HEK293 (cell line): ENCODE measurements around the gene RMC1.

Experiments
- CTCF ChIA-PET: fragments of 350-600 bp; formaldehyde crosslinking; extraction: SDS; loops from one replicate; lab custom pipeline; 2021; ENCODE audit warnings: antibody characterized with exemption; lab: Yijun Ruan, JAX
- POLR2A ChIA-PET: fragments of 300-600 bp; formaldehyde crosslinking; extraction: SDS; loops from one replicate; lab custom pipeline; 2020; ENCODE audit warnings: antibody characterized with exemption, inconsistent platforms; lab: Yijun Ruan, JAX
- H3K27ac ChIP-seq: fragments of 200-500 bp; sonication (Bioruptor generic); 2 replicates; pipeline ENCODE4 v1.5.1; 2014; ENCODE audit warnings: low read depth, low read length, control low read depth, inconsistent platforms; ENCODE audit errors: extremely low read depth
- H3K36me3 ChIP-seq, 2 experiments: fragments of 200-500 bp in 1 of 2; sonication (Bioruptor generic) in 1 of 2; 1 replicate in 1 of 2; 2 replicates in 1 of 2; pipeline ENCODE4 v1.5.1; 2014 to 2017; ENCODE audit warnings: inconsistent platforms in 2 of 2, low read length in 2 of 2; ENCODE audit not compliant: control insufficient read depth in 2 of 2, insufficient read depth in 1 of 2
- H3K4me1 ChIP-seq: fragments of 200-500 bp; sonication (Bioruptor generic); 2 replicates; pipeline ENCODE4 v1.5.1; 2014; ENCODE audit warnings: mild to moderate bottlenecking, low read length, inconsistent platforms; ENCODE audit not compliant: control insufficient read depth, insufficient read depth
- H3K4me3 ChIP-seq: 2 replicates; pipeline ENCODE4 v1.5.1; 2011; ENCODE audit warnings: low read depth, mild to moderate bottlenecking, control low read depth, low read length, moderate library complexity
- H3K9me3 ChIP-seq: fragments of 200-500 bp; sonication (Bioruptor generic); 2 replicates; pipeline ENCODE4 v1.5.1; 2014; ENCODE audit warnings: low read depth, low read length, inconsistent platforms; ENCODE audit not compliant: control insufficient read depth, insufficient read depth
- EGR2 ChIP-seq: fragments of 450-650 bp; formaldehyde crosslinking; IDR thresholded peaks from 2 replicates; pipeline ENCODE4 v1.5.1; 2016; ENCODE audit warnings: low read depth, missing biosample characterization, missing genetic modification characterization
- HIC1 ChIP-seq: fragments of 450-650 bp; formaldehyde crosslinking; IDR thresholded peaks from 2 replicates; pipeline ENCODE4 v1.5.1; 2016; ENCODE audit warnings: missing biosample characterization, missing genetic modification characterization
- PRDM10 ChIP-seq: fragments of 450-650 bp; formaldehyde crosslinking; IDR thresholded peaks from 2 replicates; pipeline ENCODE4 v1.5.1; 2016; ENCODE audit warnings: missing biosample characterization, missing genetic modification characterization
- PRDM4 ChIP-seq: fragments of 450-650 bp; formaldehyde crosslinking; IDR thresholded peaks from 2 replicates; pipeline ENCODE4 v1.5.1; 2017; ENCODE audit warnings: missing biosample characterization, missing genetic modification characterization
- PRDM6 ChIP-seq: fragments of 450-650 bp; formaldehyde crosslinking; IDR thresholded peaks from 2 replicates; pipeline ENCODE4 v1.5.1; 2017; ENCODE audit warnings: missing biosample characterization, missing genetic modification characterization
- SP7 ChIP-seq: fragments of 450-650 bp; formaldehyde crosslinking; IDR thresholded peaks from 2 replicates; pipeline ENCODE4 v1.5.1; 2016; ENCODE audit warnings: missing biosample characterization, missing genetic modification characterization
- WT1 ChIP-seq: fragments of 450-650 bp; formaldehyde crosslinking; IDR thresholded peaks from 2 replicates; pipeline ENCODE4 v1.5.1; 2016; ENCODE audit warnings: missing biosample characterization, missing genetic modification characterization
- ZEB2 ChIP-seq: fragments of 450-650 bp; formaldehyde crosslinking; IDR thresholded peaks from 2 replicates; pipeline ENCODE4 v1.5.1; 2016; ENCODE audit warnings: missing biosample characterization, missing genetic modification characterization
- ZFHX2 ChIP-seq: fragments of 450-650 bp; formaldehyde crosslinking; conservative IDR thresholded peaks from 2 replicates; pipeline ENCODE4 v1.5.1; 2016; ENCODE audit warnings: missing biosample characterization, missing genetic modification characterization
- ZNF350 ChIP-seq: fragments of 450-650 bp; formaldehyde crosslinking; IDR thresholded peaks from 2 replicates; pipeline ENCODE4 v1.5.0; 2017; ENCODE audit warnings: missing biosample characterization, mild to moderate bottlenecking, missing genetic modification characterization
- ZNF354C ChIP-seq: fragments of 450-650 bp; formaldehyde crosslinking; IDR thresholded peaks from 2 replicates; pipeline ENCODE4 v1.5.1; 2016; ENCODE audit warnings: missing biosample characterization, missing genetic modification characterization, low read depth, borderline replicate concordance
- ZNF366 ChIP-seq: fragments of 450-650 bp; formaldehyde crosslinking; conservative IDR thresholded peaks from 2 replicates; pipeline ENCODE4 v1.5.1; 2016; ENCODE audit warnings: missing biosample characterization, missing genetic modification characterization
- ZNF416 ChIP-seq: fragments of 450-650 bp; formaldehyde crosslinking; IDR thresholded peaks from 2 replicates; pipeline ENCODE4 v1.5.1; 2016; ENCODE audit warnings: missing biosample characterization, missing genetic modification characterization
- ZNF664 ChIP-seq: fragments of 450-650 bp; formaldehyde crosslinking; IDR thresholded peaks from 2 replicates; pipeline ENCODE4 v1.5.1; 2016; ENCODE audit warnings: missing biosample characterization, missing genetic modification characterization
- ZNF76 ChIP-seq: fragments of 450-650 bp; formaldehyde crosslinking; IDR thresholded peaks from 2 replicates; pipeline ENCODE4; 2016; ENCODE audit warnings: low read depth, missing biosample characterization, missing genetic modification characterization, borderline replicate concordance
- ZNF843 ChIP-seq: fragments of 450-650 bp; formaldehyde crosslinking; IDR thresholded peaks from 2 replicates; pipeline ENCODE4 v1.5.1; 2016; ENCODE audit warnings: missing biosample characterization, missing genetic modification characterization

RMC1 gene

GRCh38 chr18:23578891-23579653, 75.8 kb downstream of the RMC1 start:
- TF ChIP-seq ZNF76 (tag by site-specific recombination) (no peak), ZNF354C (tag by site-specific recombination) (no peak), ZNF416 (tag by site-specific recombination) (no peak), ZFHX2 (peak; percentile 69), ZEB2 (peak; percentile 34; the same call in 1 of the 2 replicates), PRDM10 (peak; percentile 62; the same call in 1 of the 2 replicates), ZNF350 (tag by site-specific recombination) (0 out of 2 replicates have a peak, but pooled peaks have one; percentile 18), ZNF664 (peak; percentile 94), WT1 (tag by site-specific recombination) (peak; percentile 44; the same call in 1 of the 2 replicates), ZNF366 (tag by site-specific recombination) (peak; percentile 53), PRDM4 (tag by site-specific recombination) (peak; percentile 17; the same call in 1 of the 2 replicates), SP7 (tag by site-specific recombination) (peak; percentile 32; the same call in 1 of the 2 replicates), EGR2 (tag by site-specific recombination) (peak; percentile 85)
- H3K4me3 ChIP-seq, result no peak overlapping the region
- H3K36me3 ChIP-seq, result peaks cover 0 to 17% of the 10 kb centered on the region in 2 experiments; a peak in 2 of 3 replicates
- CTCF ChIA-PET, result interaction anchor here (0.6 to 3.7 kb wide), 4 partner anchors 63 to 448 kb away, joined by 3 to 21 read pairs (median 4); no protein-coding TSS in a partner anchor
- H3K27ac ChIP-seq, result no peak overlapping the region
- peaks cover 22% of the 10 kb centered on the region for H3K4me1 ChIP-seq
- POLR2A ChIA-PET, result interaction anchor here (0.6 kb wide), 2 partner anchors 87 to 148 kb away, joined by 6 to 9 read pairs; no protein-coding TSS in a partner anchor
- H3K9me3 ChIP-seq, result no peaks in the 10 kb centered on the region

- Histone ChIP-seq H3K9me3 (no peaks in the 10 kb centered on the region), H3K27ac (no peak overlapping the region), H3K36me3 (peaks cover 0 to 12% of the 10 kb centered on the region in 2 experiments; a peak in 2 of 3 replicates), H3K4me3 (no peak overlapping the region), H3K4me1 (peaks cover 19% of the 10 kb centered on the region)
- TF ChIP-seq PRDM6 (tag by site-specific recombination) (peak; percentile 51), HIC1 (0 out of 2 replicates have a peak, but pooled peaks have one; percentile 21), ZNF843 (tag by site-specific recombination) (no peak)
- ChIA-PET CTCF (interaction anchor here (1.3 to 3.7 kb wide), 3 partner anchors 65 to 450 kb away, joined by 4 to 21 read pairs (median 9); no protein-coding TSS in a partner anchor), POLR2A (interaction anchor here (0.8 kb wide), 1 partner anchor 78 kb away, joined by 3 read pairs; the partner anchor contains the start of gene RMC1)
Measured at GRCh38 chr18:23580677-23581367, 77.5 kb downstream of the RMC1 start.
